ENCODE results near the gene IFNLR1.
"Not testable (repeated sequence)": the region's sequence is repeated elsewhere in the genome, so short reads cannot be mapped to it uniquely, and the experiment has no call there.

The IFNLR1 gene

DNA sequence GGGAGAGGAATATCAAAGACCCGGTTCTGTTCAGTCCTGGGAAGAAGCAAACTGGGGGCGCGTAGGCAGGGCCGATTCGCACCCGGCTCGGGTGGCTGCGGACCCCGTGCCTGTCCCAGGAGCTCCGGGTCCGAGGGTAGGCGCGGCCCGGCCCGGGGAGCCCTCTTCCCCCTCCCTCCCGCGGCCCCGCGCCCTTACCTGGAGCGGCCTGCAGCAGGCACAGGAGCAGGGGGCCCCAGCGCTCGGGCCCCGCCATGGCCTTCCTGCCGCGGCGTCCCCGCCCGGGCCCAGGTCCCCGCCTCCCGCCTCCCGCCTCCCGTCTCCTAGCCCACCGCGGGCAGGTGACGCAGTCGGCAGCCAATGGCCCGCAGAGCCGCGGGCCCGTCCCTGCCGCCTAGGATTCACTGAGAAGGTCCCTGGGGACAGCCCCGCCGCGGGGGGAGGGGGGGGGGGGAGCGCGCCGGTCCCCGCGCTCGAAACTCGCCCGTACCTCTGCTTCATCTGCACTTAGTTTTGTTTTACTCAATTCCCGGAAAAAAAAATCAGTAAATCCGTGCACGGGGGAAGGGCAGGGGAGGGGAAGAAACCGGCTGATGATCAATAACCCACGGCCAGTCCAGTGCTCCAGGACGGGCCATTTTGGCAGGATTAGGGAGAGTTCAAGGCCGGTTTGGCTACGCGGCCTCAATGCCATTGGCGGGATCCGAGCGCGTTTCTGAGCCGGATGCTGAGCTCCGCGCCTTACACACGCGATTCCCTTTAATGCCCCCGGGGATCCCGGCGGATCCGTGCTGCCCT lies at the start of gene IFNLR1:
TSS of gene IFNLR1 (minus strand) at position 297 of the 798 bp plus-strand sequence. CDS start at position 256, 41 bp downstream.
- peak in 35 of 51 donors; percentile 5 to 80 (median 44) for DNase-seq

DNA sequence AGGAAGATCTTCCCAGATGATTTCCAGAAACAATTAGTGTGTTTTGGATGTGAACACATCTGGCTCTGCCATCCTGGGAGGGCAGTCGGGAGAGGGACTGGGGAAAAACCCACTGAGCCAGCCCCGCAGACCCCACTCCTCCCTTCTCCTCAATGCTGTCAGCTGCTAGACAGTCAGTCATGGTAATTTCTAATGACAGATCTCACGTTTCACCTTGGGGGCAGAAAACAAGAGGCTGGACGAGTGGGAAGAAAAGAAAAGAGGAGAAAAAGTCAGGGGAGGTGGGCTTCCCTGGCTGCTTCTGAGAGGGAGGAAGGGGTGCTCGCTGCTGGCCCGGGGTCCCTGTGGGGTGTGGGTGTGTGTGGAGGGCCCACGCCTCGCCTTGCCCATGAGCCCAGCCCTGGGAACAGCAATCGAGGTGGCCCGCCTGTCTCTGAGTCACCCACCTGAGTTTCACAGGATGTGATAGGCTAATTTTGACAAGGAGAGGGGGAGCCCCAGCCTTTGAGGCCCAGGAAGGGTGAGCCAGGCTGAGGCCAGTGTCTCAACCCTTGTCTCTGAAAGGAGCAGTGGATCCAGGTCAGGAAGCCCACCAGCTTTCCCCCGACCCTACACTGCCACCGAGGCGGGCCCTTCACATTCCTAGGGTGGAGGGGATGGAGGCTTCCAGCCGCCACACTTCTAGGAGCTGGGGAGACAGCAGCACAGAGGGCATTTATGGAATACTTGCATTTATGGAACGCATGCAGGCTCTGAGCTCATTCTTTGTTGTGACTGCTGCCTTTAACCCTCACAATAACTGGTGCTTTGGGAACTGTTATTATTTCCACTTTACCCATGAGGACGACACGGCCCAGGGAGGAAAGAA lies 49.1 kb upstream of the IFNLR1 start:
- no peak for DNase-seq

DNA sequence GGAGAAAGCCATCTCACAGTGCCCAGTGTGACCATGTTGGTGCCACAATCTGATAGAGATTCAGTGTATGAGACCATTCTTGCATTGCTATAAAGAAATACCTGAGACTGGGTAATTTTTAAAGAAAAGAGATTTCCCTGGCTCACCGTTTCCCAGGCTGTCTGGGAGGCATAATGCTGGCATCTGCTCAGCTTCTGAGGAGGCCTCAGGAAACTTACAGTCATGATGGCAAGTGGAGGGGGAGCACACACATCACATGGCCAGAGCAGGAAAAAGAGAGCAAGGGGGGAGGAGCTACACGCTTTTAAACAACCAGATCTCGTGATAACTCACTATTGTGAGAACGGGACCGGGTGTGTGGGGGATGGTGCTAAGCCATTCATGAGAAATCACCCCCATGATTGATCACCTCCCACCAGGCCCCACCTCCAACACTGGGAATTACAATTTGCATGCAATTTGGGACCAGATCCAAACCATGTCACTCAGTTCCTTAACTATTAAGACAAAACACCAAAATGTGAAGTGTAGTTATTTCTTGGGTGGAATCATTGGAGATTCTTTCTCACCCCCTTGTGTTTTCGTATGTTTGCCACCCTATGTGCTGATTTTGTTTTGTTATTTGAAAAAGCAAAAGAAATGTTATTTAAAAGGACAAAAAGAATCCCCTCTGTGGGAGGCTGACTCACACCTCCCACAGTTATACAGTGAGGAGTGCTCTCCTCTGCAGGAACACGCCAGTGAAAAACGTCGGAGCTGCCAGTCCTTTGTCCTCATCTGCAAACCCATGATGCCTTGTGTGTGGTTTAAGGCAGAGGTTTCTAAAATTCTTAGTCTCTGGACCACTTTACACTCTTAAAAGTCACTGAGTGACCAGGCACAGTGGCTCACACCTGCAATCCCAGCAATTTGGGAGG lies 46.9 kb upstream of the IFNLR1 start:
- no peak for DNase-seq

DNA sequence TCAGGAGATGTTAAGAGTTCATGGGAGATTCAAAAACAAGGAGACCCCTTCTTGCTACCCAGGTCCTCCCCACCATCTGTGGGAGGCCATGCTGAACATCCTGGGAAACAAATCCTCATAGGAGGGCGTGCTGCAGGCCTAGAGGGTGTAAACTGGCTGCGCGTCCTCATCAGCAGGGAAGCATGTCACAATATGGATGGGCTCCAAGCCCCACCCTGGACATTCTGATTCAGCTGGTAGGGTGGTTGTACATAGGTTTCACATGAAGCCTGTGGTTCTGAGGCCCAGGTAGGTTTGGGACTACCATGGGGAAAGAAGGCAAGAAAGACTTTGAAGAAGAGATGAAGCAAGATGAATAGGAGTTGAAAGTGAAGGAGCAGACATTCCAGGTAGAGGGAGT lies 44.6 kb upstream of the IFNLR1 start:
- no peak for DNase-seq

DNA sequence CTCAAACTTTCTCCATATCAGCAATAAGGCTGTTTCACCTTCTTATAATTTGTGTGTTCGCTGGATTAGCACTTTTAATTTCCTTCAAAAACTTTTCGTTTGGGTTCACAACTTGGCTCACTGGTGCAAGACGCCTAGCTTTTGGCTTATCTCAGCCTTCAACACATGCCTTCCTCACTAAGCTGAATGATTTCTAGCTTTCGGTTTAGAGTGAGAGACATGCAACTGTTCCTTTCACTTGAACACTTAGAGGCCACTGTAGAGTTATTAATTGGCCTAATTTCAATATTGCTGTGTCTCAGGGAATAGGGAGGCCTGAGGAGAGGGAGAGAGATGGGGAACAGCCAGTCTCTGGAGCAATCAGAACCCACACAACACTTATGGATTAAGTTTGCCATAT lies 41.2 kb upstream of the IFNLR1 start:
- no peak for DNase-seq

DNA sequence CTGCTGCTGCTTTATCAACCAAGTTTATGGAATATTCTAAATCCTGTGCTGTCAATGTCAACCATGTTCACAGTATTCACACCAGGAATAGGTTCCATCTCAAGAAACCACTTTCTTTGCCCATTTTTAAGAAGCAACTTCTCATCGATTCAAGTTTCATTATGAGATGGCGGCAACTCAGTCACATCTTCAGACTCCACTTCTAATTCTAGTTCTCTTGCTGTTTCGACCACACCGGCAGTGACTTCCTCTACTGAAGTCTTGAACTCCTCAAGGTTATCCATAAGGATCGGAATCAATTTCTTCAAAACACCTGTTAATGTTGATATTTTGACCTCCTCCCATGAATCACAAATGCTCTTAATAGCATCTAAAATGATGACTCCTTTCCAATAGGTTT lies 39.7 kb upstream of the IFNLR1 start:
- no peak for DNase-seq

DNA sequence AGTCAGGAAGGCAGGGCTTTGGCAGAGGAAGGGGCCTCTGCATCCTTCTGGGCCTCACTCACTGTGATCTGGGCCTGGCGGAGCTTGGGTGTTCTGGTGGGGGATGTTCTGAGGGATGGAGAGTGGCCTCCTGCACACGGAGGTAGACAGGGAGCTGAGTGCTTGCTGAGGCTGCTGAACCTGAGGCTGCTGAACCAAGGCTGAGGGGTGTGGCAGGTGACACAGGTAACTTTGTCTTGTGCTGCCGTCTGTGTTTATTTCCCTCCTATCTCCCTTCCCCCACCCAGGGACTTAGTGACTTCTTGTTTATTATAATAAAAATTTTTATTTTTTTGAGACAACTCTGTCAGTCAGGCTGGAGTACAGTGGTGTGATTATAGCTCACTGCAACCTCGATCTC lies 37.7 kb upstream of the IFNLR1 start:
- no peak for DNase-seq

DNA sequence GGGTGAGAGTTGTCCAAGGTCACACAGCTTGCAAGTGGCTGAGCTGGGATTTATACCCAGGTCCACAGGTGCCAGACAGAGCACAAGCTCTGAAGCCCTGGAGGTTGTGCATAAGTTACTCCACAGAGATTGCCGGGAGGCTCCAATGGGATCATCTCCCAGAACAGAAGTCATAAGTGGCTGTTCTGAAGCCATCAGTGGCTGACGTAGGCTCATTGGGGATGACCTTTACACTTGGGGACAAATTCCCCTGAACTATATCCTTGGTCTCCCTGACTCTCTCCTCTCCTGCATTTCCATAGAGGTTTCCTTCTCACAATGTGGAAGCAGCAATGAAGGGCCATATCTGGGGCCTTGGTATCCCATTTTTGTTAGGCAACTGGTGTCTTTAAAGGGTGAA lies 37.0 kb upstream of the IFNLR1 start:
- DNase-seq: no peak

DNA sequence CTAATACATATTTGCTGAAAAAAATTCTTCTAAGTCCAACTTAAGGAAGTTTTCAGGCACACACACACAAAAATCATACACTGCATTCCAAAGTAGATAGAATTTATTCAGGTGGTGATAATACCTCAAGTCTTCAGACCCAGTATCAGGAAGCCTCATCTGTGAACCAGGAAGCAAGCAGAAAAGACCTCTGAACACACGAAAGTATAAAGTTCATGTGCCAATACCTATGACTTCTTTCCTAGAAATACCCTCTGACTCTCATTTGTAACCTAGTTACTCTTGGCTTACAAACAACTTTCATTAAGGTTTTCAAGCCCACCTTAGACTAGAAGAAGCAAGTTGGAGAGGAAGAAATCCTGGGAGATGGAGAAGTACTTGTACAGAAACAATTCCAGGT lies 35.7 kb upstream of the IFNLR1 start:
- no peak for DNase-seq

DNA sequence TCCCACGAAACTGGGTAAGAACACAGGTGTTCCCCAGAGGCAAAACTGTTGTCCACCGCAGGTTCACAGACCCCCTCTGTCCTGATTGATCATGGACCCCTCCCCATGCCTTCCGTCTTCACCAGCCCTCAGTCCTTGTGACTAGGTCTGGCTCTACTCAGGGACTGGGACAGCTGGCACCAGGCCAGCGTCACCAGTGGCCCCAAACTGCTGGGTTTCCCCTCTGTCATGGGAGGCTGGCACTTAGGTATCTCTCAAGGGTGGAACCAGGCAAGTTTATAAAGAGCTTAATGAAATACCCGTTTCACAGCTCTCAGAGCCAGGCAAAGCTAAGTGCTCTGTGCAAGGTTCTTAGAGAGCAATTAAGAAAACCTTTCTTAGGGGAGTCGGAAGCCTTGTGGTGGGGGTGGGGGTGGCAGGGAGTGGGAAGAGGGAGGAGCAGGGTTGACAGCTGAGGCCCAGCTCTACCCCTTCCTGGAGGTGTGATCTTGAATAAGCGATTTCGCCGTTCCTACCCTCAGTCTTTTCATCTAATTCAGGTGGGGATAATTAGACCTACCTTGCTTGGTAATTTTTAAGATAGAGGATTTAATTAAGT lies 35.0 kb upstream of the IFNLR1 start:
- DNase-seq: no peak

DNA sequence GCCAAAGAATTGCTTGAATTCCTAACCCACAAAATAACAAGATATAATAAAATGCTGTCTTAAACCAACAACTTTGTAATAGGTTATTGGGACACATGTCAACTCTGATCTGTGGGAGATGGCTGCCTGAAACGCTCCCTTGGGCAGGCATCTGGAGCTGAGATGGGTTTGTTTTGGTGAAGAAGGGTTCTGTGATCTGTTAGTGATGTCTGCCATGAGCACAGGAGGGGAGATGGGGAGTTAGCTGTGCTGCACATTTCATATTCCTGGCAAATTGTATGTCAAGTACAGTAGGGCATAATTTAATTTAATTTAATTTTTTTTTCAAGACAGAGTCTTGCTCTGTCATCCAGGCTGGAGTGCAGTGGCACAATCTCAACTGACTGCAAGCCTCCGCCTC lies 34.2 kb upstream of the IFNLR1 start:
- no peak for DNase-seq

DNA sequence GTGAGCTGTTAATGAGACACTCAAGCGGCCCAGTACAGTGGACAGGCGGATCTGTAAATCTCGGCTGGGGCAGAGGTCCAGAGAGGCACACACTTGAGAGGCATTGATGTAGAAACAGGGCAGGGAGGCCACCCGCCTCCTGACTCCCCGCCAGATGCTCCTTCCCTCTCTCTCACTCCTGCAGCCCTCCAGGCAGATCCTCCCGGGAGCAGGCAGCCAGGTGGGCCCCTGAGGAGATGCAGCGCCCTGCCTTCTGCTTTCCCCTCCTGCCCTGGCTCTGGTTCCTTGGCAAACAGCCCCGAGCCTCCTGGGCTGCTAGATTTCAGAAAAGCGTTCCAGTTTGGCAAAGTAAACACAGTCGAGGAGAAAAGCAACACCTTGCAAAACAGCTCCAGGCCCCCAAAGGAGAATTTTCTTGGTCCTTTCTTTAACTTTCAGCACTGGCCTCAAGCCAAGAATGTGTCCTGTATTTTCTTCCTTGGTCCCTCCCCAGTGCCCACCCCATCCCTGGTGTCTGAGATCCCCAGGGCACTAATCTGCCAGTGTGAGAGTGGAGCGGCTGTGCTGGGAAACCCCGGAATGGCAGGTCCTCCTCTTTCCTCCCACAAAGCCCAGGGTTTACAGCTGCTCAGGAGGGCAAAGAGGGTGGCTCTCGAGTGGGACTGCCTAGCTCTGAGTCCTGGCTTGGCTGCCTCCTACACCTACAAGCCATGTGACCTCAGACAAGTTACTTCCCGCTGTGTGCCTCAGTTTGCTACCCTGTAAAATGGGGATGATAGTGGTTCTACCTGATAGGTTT lies 29.4 kb upstream of the IFNLR1 start:
- DNase-seq: no peak

DNA sequence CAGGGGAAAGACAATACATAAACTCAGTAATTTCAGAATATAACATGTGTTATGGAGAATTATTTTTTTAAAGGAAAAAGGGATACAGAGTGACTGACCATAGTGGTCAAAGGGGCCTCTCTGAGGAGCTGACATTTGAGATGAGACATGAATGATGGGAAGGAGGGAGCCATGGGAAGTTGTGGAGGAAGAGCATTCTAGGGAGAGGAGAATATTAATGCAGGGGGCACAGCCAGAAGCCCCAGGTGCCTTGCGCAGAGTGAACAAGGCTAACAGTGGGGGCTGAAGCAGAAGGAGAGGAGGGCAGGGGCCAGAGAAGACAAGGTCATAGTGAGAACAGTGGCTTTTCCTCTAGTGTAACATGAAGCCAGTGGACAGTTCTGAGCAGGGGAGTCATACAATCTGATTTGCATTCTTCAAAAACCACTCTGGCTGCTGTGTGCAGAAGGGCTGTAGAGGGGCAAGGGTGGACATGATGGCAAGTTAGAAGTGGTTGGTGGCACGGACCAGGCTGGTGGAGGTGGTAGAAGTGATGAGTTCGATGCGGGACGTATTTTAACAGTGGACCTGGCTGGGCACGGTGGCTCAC lies 28.2 kb upstream of the IFNLR1 start:
- no peak for DNase-seq

DNA sequence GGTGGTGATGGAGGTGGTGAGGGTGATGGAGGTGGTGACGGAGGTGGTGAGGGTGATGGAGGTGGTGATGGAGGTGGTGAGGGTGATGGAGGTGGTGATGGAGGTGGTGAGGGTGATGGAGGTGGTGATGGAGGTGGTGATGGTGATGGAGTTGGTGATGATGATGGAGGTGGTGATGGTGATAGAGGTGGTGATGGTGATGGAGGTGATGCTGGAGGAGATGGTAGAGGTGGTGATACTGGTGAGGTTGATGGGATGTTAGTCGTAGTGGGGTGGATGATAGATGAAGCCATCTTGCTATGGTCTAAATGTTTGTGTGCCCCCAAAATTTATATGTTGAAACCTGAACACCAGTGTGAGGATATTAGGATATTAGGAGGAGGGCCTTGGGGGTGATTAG lies 25.3 kb upstream of the IFNLR1 start:
- DNase-seq: no peak

DNA sequence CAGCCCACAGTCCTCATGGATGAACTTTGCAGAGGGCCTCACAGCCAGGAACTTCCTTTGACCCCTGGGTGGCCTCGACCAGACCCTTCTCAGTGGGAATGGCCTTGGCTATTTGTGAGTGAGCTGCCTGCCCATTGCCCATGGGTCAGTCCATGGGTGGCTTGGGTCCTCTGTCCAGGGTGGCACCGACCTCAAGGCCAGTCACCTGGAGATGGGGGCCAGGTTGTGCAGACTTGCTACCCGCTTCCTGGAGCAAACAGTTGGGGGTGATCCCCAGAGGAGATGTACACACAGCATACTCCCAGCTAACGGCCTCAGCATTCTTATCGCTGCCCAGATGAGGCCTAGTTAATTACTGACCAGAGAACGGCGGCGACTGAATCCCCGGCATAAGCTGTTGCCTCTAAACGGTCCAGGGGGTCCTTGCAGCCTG lies 23.1 kb upstream of the IFNLR1 start:
- DNase-seq: no peak

DNA sequence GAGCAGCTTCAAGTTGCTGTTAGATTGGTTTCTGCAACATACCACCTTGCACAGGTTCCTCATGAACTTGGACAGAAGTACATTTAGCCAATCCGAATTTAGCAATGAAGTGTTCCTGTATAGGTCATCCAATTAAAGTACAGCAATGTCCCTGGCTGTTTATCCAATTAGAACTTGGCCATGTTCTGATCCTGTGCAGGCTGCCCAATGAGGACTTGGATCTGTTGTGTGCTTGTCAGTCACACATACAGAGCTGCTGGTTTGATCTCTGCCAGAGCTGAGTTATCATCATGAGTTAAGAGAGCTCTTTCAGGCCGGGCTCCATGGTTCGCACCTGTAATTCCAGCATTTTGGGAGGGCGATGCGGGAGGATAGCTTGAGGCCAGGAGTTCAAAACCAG lies 22.0 kb upstream of the IFNLR1 start:
- no peak for DNase-seq

DNA sequence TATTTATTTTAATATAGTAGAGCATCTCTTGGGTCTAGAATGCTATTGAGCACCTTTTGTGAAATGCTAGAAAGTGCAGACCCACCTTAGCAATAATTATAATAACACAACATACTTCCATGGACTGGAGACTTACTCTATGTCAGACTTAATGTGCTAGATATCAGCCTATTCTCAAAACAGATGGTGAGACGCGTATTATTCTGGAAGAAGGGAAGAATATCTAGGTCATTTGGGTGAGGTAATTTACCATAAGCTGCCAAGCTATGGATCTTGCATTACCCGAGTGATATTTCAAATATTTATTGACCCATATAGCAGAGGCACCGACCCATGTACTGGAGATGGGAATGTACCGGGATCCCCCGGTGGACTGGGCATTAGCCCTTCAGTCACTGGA lies 20.6 kb upstream of the IFNLR1 start:
- DNase-seq: no peak

DNA sequence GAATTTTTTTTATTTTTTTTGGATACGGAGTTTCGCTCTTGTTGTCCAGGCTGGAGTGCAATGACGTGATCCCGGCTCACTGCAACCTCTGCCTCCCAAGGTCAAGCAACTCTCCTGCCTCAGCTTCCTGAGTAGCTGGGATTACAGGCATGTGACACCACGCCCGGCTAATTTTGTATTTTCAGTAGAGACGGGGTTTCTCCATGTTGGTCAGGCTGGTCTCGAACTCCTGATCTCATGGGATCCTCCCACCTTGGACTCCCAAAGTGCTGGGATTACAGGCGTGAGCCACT lies 20.3 kb upstream of the IFNLR1 start:
- not testable (repeated sequence) for DNase-seq

DNA sequence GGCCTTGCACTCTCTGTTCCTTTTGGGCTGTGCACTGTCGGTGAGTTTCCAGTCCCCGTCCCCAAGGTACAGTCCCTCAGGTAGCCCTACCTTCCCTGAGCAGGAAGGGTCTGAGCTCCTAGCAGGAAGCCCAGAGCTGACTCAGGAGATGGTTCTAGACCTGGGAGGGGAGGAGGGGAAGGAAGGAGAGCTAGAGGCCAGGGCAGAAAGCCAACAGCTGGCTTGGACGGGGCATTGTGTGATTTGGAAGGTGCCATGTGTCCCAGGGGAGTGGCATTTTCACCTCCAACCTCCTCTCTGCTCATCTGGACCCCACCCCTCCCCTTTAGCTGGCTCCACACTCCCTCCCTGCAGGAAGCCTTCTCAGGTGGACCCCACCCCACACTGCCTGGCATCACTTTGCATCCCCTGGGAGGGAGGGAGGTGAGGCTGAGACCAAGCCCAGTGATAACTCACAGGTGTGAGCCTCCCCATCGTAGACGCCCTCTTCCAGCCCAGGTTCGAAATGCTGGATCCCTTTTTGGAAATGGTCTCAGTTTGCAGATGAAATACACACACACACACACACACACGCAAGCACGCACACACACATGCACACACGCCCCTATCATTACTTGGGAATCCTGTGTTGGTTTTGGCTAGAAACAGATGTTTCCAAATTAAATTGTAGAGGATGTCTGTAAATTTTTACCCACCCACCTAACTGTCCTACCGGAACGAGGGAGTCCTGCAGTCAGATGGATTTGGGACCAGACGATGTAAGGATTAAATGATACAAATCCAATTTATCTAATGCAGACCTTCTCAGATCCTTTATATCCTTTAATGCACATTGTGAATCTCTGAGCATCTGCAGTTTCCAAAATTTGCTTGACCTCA lies 19.7 kb upstream of the IFNLR1 start:
- DNase-seq: no peak

Data from hypothalamus (tissue), 51 donors.